Bladder microvascular endothelial cell (primary cell): ENCODE results near the gene NDST3. TPM values are rescaled to one million over a fixed set of nuclear protein-coding genes. Genes with fewer than 3 reads are reported as not detected.

ENCODE experiments used
- total RNA-seq: library from RNA; depleted of rRNA; stranded (reverse); fragments of >200 nt; gene quantifications from 2 replicates; pipeline ENCODE4 v1.2.3, GENCODE V29; 2014

The NDST3 gene
- total RNA-seq, result 0.16 and 5.9 TPM in 2 replicates

GRCh38 chr4:118034053-118034785 is at the start of gene NDST3:
Gene NDST3, plus strand, starts transcription at chr4:118034486. Its CDS starts 19,425 bp downstream, at chr4:118053911.

